VCaP (cell line): Measurements from ENCODE around the gene PUS7L.
"Not testable (repeated sequence)": the region's sequence is repeated elsewhere in the genome, so short reads cannot be mapped to it uniquely, and the experiment has no call there.

Source experiments
- H3K27ac ChIP-seq: fragments of 450-650 bp; 2 replicates; pipeline ENCODE4 v1.5.1; 2017
- TF ChIP-seq, protein P1 (sequence below): fragments of 450-650 bp; conservative IDR thresholded peaks from 2 replicates; pipeline ENCODE4 v1.5.1; 2017; ENCODE audit warnings: mild to moderate bottlenecking, moderate library complexity

PUS7L gene

DNA sequence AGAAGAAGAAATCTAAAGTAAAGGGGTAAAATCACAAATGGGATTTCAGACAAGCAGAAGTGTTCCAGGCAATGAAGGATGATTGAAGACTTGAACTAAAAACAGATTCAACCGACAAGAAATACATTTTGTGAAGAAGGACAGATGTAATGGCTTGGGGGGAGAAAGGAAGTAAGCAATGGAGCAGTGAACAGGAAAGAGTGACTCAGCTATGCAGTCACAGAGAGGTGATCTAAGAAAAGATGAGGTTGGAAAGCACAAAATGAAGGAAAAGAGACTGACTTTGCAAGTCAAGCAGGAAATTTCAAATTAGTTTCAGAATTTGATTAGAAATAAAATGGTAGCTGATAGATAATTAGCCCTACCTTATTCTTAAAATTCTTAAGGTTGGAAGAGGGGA lies 66.5 kb downstream of the PUS7L start:
- H3K27ac ChIP-seq = no peak overlapping the region
- TF ChIP-seq, protein P1, sequence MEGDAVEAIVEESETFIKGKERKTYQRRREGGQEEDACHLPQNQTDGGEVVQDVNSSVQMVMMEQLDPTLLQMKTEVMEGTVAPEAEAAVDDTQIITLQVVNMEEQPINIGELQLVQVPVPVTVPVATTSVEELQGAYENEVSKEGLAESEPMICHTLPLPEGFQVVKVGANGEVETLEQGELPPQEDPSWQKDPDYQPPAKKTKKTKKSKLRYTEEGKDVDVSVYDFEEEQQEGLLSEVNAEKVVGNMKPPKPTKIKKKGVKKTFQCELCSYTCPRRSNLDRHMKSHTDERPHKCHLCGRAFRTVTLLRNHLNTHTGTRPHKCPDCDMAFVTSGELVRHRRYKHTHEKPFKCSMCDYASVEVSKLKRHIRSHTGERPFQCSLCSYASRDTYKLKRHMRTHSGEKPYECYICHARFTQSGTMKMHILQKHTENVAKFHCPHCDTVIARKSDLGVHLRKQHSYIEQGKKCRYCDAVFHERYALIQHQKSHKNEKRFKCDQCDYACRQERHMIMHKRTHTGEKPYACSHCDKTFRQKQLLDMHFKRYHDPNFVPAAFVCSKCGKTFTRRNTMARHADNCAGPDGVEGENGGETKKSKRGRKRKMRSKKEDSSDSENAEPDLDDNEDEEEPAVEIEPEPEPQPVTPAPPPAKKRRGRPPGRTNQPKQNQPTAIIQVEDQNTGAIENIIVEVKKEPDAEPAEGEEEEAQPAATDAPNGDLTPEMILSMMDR = no peak

DNA sequence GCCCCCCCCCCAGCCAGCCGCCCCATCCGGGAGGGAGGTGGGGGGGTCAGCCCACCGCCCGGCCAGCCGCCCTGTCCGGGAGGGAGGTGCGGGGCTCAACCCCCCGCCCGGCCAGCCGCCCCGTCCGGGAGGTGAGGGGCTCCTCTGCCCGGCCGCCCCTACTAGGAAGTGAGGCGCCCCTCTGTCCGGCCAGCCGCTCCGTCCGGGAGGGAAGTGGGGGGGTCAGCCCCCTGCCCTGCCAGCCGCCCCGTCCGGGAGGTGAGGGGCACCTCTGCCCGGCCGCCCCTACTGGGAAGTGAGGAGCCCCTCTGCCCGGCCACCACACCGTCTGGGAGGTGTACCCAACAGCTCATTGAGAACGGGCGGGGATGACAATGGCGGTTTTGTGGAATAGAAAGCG lies 73.1 kb downstream of the PUS7L start:
- not testable (repeated sequence) for H3K27ac ChIP-seq

DNA sequence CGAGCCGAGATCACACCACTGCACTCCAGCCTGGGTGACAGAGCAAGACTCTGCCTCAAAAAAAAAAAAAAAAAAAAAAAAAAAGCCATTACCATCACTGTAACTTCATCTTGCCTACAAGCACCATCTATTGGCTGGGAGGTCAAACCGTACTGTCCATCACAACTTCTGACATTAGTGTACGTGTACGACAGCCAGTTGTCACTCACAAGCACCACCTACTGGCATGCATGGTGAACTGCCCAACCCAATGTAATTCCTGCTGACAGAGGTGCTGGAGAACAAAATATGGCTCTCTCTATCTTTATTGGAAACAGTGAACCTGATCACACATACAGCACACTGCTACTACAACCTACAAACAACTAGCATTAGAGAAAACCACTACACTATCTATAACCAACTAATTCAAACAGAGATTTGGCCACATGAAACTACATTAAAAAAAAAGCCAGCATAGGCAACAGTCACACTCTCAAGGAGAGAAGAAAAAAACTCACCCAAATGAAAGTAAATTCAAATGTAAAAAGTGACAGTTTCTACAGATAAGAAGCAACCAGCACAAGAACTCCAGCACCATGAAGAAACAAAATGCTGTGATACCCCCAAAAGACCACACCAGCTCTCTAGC lies 82.3 kb downstream of the PUS7L start:
- no peak overlapping the region for H3K27ac ChIP-seq
- TF ChIP-seq, protein P1 = peak; percentile 66

DNA sequence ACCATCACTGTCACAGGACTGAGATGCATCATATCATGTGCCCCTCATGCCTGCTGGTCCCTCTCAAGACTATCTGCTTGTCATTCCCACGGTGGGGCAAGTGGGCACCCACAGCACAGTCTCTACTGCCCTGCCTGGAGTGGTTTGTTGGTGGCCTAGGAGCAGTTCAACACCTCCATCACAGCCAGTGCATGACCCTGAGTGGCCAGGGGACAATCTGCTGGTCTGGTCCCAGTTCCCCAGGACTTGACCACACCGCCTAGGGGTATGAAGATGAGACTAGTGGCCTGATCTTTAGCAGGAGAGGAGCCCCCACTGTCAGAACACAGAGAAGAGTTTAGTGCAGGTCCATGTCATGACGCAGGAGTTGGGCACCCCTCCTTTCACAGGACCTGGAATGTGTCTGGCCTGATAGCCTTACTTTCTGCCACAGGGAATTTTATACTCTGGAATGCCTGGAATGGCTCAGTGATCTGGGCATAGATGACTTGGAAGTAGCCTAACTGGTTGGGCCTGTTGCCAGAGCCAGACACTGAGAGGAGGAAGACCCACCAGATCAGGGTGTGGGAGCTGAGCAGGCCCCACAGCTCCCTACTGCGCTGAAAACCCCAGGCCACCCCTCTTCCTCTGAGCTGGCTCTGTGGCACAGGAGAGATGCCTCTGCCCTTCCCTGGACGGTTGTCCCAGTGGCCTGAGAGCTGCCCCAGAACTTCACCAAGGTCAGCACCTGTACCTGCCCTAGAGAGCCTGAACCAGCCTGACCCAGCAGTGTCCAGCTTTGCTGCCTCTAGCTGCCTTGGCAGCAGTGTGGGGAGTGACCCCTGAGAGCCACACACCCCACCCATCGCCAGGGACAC lies 83.3 kb downstream of the PUS7L start:
- TF ChIP-seq, protein P1 = no peak
- H3K27ac ChIP-seq = no peak overlapping the region

DNA sequence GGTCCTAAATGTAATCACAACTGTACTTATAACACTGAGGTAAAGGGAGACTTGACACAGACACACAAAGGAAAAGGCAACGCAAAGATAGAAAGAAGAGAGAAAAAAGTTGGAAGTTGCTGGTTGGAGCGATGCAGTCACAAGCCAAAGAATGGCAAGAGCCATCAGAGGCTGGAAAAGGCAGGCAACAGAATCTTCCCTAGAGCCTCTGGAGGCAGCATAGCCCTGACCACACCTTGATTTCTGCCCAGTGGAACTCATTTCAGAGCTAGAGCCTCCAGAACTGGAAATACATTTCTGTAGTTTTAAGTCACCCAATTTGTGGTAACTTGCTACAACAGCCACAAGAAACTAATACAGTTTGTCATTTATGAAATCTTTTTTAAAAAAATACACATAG lies 89.2 kb downstream of the PUS7L start:
- TF ChIP-seq, protein P1 = no peak
- no peak overlapping the region for H3K27ac ChIP-seq
